Natural killer cell treated with Interleukin-12 subunit alpha and Interleukin-12 subunit beta and Interleukin-15 and Interleukin-18, amount 100 ng/mL, for 72 hours (primary cell): ENCODE measurements around the gene TCEAL8. TPM values are rescaled to one million over a fixed set of nuclear protein-coding genes. Genes with fewer than 3 reads are reported as not detected.

ENCODE experiments used
- ATAC-seq, 2 donors: fragments of 150-1000 bp; cut with Tn5 transposase in 1 of 2; sonication (Bioruptor Pico), chemical (Tn5 transposase) in 1 of 2; 2 replicates each; pipeline ENCODE4 v1.10.0; 2021
- DNase-seq: peaks from one replicate; pipeline ENCODE4 v3.0.0; 2022; ENCODE audit warnings: low spot score
- H3K27ac Mint-ChIP-seq, 2 donors: 1 replicate in 1 of 2; 2 replicates in 1 of 2; pipeline ENCODE4 v1.8.0; 2022; ENCODE audit warnings: mixed read lengths in 2 of 2, mild to moderate bottlenecking in 1 of 2, moderate library complexity in 1 of 2
- H3K27me3 Mint-ChIP-seq, 2 donors: 1 replicate in 1 of 2; 2 replicates in 1 of 2; pipeline ENCODE4 v1.8.0; 2022; ENCODE audit warnings: mixed read lengths in 2 of 2
- H3K36me3 Mint-ChIP-seq: one replicate; pipeline ENCODE4 v1.8.0; 2022; ENCODE audit warnings: mixed read lengths
- H3K4me1 Mint-ChIP-seq, 2 donors: 1 replicate in 1 of 2; 2 replicates in 1 of 2; pipeline ENCODE4 v1.8.0; 2022; ENCODE audit warnings: low read depth in 2 of 2, mixed read lengths in 2 of 2, mild to moderate bottlenecking in 1 of 2
- H3K4me3 Mint-ChIP-seq: one replicate; pipeline ENCODE4 v1.8.0; 2022; ENCODE audit warnings: mixed read lengths
- H3K9me3 Mint-ChIP-seq: 2 replicates; pipeline ENCODE4 v1.8.0; 2022; ENCODE audit warnings: mixed read lengths
- total RNA-seq, 2 donors: library from RNA; stranded (reverse); gene quantifications; one replicate each; pipeline ENCODE4 v1.2.3, GENCODE V29; 2022

The TCEAL8 gene
- total RNA-seq, result 10 to 100 TPM; 14.4 to 24.7 TPM

DNA sequence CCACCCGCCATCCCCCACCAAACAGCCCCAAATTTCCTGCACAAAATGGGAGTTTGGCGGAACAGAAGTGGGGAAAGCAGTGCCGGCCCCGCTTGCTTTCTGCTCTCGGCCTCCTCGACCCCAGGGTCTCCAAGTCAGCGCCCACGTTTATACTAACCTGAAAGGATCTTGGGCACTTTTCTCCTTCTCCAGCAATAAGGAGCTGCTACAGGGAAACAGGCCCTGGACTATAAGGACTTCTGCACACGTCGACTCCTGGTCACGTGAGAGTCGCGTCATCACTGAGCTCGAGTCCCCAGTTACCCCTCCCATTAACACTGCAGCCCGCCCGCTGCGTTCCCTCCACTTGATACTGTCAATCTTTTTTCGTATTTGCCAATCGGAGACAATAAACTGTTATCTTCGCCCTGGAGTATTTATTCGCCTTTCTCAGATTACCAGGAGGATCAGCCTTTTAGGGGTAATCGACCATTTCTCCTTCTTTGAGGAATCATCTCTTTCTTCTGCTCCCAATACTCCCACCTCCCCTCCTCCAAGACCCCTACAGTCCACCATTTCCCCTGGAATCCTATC is at the start of gene TCEAL8:
Gene TCEAL8 (minus strand): TSS at position 235 of the 573 bp plus-strand sequence. CDS start 1,176 bp downstream, outside the sequence.
- Mint-ChIP-seq H3K4me1 (peaks cover 16 to 18% of the 10 kb centered on the region in 2 donors), H3K27me3 (peaks cover 0 to 9% of the 10 kb centered on the region in 2 donors), H3K9me3 (no peaks in the 10 kb centered on the region), H3K4me3 (peak within 1 kb of the TSS; percentile 98), H3K27ac (peak within 1 kb of the TSS; percentile 94 to 95), H3K36me3 (no peaks in the 10 kb centered on the region)
- ATAC-seq (peak; percentile 86 to 89), DNase-seq (no peak)

DNA sequence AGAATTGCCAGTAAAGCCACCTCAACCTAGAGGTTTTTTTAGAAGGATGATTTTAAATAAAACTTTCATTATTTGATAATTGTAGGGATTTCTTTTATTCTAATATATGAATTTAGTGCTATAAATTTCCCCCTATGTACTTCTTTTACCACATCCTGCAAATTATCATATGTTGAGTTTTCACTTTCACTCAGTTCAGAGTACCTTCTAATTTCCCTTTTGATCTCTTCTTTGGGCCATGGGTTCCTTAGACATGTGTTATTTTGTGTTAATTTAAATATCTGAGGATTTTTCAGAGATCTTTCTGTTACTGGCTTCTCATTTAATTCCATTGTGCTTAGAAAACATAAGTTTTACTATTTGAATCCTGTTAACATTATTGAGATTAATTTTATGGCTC is 49.8 kb upstream of the TCEAL8 start:
- Mint-ChIP-seq H3K4me3 (no peak overlapping the region), H3K9me3 (no peaks in the 10 kb centered on the region), H3K4me1 (no peaks in the 10 kb centered on the region), H3K27ac (no peak overlapping the region), H3K27me3 (peaks cover 0 to 17% of the 10 kb centered on the region in 2 donors), H3K36me3 (no peaks in the 10 kb centered on the region)
- ATAC-seq (no peak), DNase-seq (no peak)

GRCh38 chrX:103293118-103293517 is 38.2 kb upstream of the TCEAL8 start:
- ATAC-seq (peak in 1 of 2 donors; percentile 15), DNase-seq (no peak)
- Mint-ChIP-seq H3K4me1 (no peaks in the 10 kb centered on the region), H3K4me3 (no peak overlapping the region), H3K27ac (no peak overlapping the region), H3K9me3 (no peaks in the 10 kb centered on the region), H3K27me3 (peaks cover 21 to 23% of the 10 kb centered on the region in 2 donors), H3K36me3 (no peaks in the 10 kb centered on the region)

GRCh38 chrX:103279624-103280023 is 24.7 kb upstream of the TCEAL8 start:
- Mint-ChIP-seq H3K27ac (no peak overlapping the region), H3K9me3 (no peaks in the 10 kb centered on the region), H3K36me3 (no peaks in the 10 kb centered on the region), H3K4me1 (peaks cover 0 to 5% of the 10 kb centered on the region in 2 donors), H3K27me3 (peaks cover 38 to 40% of the 10 kb centered on the region in 2 donors), H3K4me3 (no peak overlapping the region)
- ATAC-seq (no peak), DNase-seq (no peak)

DNA sequence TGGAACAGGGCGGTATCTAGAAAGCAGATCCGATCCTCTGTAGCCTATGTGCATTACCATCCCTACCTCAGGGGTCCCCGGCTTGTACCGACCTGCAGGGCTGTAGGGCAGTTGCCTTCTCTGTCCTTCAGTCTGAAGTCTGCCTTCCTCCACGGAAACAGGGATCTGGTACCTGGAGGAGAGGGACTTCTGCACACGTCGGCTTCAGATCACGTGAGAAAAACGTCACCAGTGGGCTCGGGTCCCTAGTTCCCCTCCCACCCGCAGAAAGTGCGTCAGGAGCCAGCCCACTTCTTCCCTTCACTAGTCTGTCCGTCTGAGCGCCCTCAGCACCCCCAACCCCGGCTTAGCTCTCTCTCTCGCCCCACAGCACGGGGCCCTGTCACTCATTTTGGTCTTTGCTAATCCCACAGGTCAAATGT is 21.6 kb upstream of the TCEAL8 start, which contains the start of gene TCEAL5:
Gene TCEAL5 (minus strand): TSS at position 170 of the 422 bp plus-strand sequence. CDS start 2,187 bp downstream, outside the sequence.
- no peak within 1 kb of the TSS for H3K27ac Mint-ChIP-seq
- ATAC-seq (no peak), DNase-seq (no peak)
- H3K4me3 Mint-ChIP-seq, result no peak within 1 kb of the TSS
- no peaks in the 10 kb centered on the region for H3K36me3 Mint-ChIP-seq
- peaks cover 48 to 57% of the 10 kb centered on the region in 2 donors for H3K27me3 Mint-ChIP-seq
- H3K9me3 Mint-ChIP-seq, result no peaks in the 10 kb centered on the region
- peaks cover 0 to 5% of the 10 kb centered on the region in 2 donors for H3K4me1 Mint-ChIP-seq

DNA sequence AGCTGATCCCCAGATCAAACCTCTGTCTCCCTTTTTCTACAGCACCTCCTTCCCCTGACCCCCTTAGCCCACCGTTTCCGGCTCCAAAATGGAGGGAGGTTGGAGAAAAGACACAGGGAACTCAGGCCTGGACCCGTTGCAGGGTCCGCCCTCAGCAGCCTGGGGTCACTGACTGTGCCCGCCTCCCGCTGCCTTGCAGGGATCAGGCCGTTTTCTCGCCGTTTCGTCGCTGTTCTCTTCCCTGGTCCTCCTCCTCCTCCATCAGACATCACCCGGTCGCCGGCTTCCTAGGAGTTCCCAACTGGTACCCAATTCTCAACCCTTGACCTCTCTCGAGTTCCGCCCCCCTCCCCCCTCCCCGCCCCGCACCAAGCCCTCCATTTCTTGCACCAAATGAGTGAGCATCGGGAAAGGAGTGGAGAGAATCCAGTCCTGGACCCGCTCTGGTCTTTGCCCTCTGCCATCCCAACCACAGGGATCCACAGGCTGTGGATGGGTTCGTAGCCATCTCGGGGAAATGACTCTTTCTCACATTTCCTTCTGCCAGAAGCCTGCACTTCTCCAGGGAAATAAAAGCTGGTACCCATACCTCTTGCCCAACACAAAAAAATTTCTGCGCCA is 21.1 kb upstream of the TCEAL8 start:
- no peaks in the 10 kb centered on the region for H3K36me3 Mint-ChIP-seq
- ATAC-seq (no peak), DNase-seq (no peak)
- H3K4me1 Mint-ChIP-seq, result peaks cover 0 to 5% of the 10 kb centered on the region in 2 donors
- H3K27me3 Mint-ChIP-seq, result peaks cover 53 to 58% of the 10 kb centered on the region in 2 donors
- H3K27ac Mint-ChIP-seq, result no peak overlapping the region
- H3K4me3 Mint-ChIP-seq, result no peak overlapping the region
- no peaks in the 10 kb centered on the region for H3K9me3 Mint-ChIP-seq

DNA sequence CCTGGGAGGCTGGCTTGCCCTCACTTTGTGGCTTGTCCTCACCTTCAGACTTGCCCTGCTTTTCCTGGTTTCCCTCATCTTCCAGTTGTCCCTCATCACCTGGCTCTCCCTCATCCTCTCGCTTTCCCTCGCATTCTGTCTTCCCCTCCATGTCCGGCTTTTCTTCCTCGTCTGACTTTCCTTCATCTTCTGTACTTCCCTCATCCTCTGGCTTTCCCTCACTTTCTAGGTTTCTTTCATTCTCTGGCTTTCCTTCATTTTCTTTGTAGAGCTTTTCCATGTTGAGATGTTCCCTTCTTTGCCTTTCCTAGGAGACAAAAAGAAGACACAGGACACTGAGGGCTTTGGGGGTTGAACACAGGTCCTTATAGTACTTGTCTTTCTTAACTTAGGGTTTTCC is 19.3 kb upstream of the TCEAL8 start:
- H3K36me3 Mint-ChIP-seq, result no peaks in the 10 kb centered on the region
- H3K27ac Mint-ChIP-seq, result no peak overlapping the region
- H3K27me3 Mint-ChIP-seq, result peaks cover 45 to 51% of the 10 kb centered on the region in 2 donors
- H3K4me1 Mint-ChIP-seq, result peaks cover 0 to 5% of the 10 kb centered on the region in 2 donors
- ATAC-seq, result no peak
- no peak overlapping the region for H3K4me3 Mint-ChIP-seq
- no peaks in the 10 kb centered on the region for H3K9me3 Mint-ChIP-seq
- DNase-seq, result no peak

- H3K4me1 Mint-ChIP-seq, result peaks cover 16 to 18% of the 10 kb centered on the region in 2 donors
- H3K36me3 Mint-ChIP-seq, result peaks cover 4% of the 10 kb centered on the region
- H3K27ac Mint-ChIP-seq, result no peak overlapping the region
- DNase-seq (no peak), ATAC-seq (no peak)
- H3K27me3 Mint-ChIP-seq, result peaks cover 16 to 22% of the 10 kb centered on the region in 2 donors
- H3K4me3 Mint-ChIP-seq, result no peak overlapping the region
- H3K9me3 Mint-ChIP-seq, result no peaks in the 10 kb centered on the region
Measured at GRCh38 chrX:103258275-103258674, 3.3 kb upstream of the TCEAL8 start.

GRCh38 chrX:103256651-103257050 is 1.7 kb upstream of the TCEAL8 start:
- H3K27me3 Mint-ChIP-seq, result peaks cover 10 to 13% of the 10 kb centered on the region in 2 donors
- H3K27ac Mint-ChIP-seq, result no peak overlapping the region
- H3K9me3 Mint-ChIP-seq, result no peaks in the 10 kb centered on the region
- no peak for DNase-seq
- no peak overlapping the region for H3K4me3 Mint-ChIP-seq
- no peaks in the 10 kb centered on the region for H3K36me3 Mint-ChIP-seq
- peaks cover 16 to 18% of the 10 kb centered on the region in 2 donors for H3K4me1 Mint-ChIP-seq
- ATAC-seq, result no peak

DNA sequence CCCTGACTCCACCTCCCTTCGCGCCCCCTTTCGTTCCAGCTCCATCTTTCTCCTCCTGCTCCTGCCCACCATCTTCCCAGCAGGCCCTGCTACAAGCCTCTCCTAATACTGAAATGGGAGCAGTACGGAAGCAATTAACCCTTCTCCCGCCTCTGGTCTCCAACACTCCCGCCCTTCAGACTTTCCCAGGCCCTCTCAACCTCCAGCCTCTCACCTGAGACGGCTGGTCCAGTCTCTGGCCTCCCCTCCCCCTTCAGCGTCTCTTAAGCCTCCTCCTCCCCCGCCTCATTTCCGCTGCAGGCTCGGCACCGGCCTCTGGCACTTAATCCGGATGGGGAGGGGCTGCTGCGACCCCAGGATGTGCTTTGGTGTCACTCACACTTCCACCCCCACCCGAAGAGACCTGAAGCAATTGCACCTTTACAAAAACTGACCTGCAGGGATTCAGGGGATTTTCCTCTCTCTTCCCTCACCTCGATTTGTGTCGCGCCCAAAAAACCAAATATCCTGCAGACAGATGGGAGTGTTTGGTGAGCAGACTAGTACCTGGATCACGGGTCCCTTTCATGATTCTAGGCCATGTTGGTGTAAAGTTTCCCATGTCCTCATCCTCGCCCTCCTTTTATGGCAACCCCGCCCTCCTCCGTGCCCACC is 657 bp downstream of the TCEAL8 start:
- H3K4me1 Mint-ChIP-seq, result peaks cover 16 to 18% of the 10 kb centered on the region in 2 donors
- peak overlapping the region; percentile 94 to 95 for H3K27ac Mint-ChIP-seq
- DNase-seq (no peak), ATAC-seq (peak; percentile 72 to 73)
- peaks cover 0 to 9% of the 10 kb centered on the region in 2 donors for H3K27me3 Mint-ChIP-seq
- H3K9me3 Mint-ChIP-seq, result no peaks in the 10 kb centered on the region
- H3K4me3 Mint-ChIP-seq, result peak overlapping the region; percentile 98
- H3K36me3 Mint-ChIP-seq, result no peaks in the 10 kb centered on the region

DNA sequence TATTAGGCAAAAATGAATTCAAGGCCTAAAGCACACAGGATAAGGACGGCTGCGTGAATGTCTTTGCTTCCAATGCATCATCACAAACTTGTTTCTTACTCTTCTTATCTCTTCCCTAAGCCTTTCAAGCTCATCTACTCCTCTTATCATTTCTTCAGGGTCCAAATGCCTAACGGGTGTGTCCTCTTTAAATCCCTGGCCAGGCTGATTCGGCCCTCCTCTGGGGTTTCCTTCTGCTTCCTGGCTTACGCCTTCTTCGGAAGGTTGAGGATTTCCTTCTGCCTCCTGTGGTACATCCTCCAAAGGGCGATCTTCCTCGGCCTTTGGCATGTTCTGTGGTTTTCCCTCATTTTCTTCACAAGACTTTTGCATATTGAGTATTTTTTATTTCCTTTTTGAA is 1.3 kb downstream of the TCEAL8 start:
- Mint-ChIP-seq H3K27me3 (peaks cover 0 to 4% of the 10 kb centered on the region in 2 donors), H3K9me3 (no peaks in the 10 kb centered on the region), H3K4me3 (peak overlapping the region; percentile 98), H3K36me3 (no peaks in the 10 kb centered on the region), H3K4me1 (peaks cover 16 to 18% of the 10 kb centered on the region in 2 donors), H3K27ac (peak overlapping the region; percentile 94 to 95)
- DNase-seq (no peak), ATAC-seq (no peak)

GRCh38 chrX:103250977-103251376 is 4.0 kb downstream of the TCEAL8 start:
- no peak for DNase-seq
- peaks cover under 1 to 2% of the 10 kb centered on the region in 2 donors for H3K27me3 Mint-ChIP-seq
- no peaks in the 10 kb centered on the region for H3K9me3 Mint-ChIP-seq
- no peak overlapping the region for H3K4me3 Mint-ChIP-seq
- no peak for ATAC-seq
- H3K27ac Mint-ChIP-seq, result no peak overlapping the region
- no peaks in the 10 kb centered on the region for H3K36me3 Mint-ChIP-seq
- peaks cover 16 to 18% of the 10 kb centered on the region in 2 donors for H3K4me1 Mint-ChIP-seq

DNA sequence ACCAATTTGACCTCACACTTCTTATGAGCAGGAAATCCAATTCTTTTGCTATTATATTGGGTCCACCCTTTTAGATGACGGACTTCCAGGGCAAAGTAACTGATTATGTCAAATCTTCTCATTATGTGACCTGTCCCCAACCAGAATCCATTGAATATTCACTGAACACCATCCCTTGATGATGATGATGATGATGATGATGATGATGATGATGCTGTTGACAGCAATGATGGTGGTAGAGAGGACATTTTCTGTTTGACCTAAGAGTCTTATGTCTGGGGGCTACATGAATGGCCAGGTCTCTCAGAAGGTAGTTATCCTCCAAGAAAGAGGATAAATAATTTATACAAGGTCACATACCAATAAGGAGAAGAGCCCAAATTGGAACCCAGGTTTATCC is 5.2 kb downstream of the TCEAL8 start:
- H3K27me3 Mint-ChIP-seq, result peaks cover 6 to 9% of the 10 kb centered on the region in 2 donors
- no peaks in the 10 kb centered on the region for H3K9me3 Mint-ChIP-seq
- H3K4me1 Mint-ChIP-seq, result peaks cover 10 to 11% of the 10 kb centered on the region in 2 donors
- H3K36me3 Mint-ChIP-seq, result no peaks in the 10 kb centered on the region
- no peak overlapping the region for H3K4me3 Mint-ChIP-seq
- DNase-seq, result no peak
- no peak for ATAC-seq
- H3K27ac Mint-ChIP-seq, result no peak overlapping the region

GRCh38 chrX:103248553-103248952 is 6.4 kb downstream of the TCEAL8 start:
- DNase-seq (no peak), ATAC-seq (no peak)
- H3K36me3 Mint-ChIP-seq, result no peaks in the 10 kb centered on the region
- no peaks in the 10 kb centered on the region for H3K9me3 Mint-ChIP-seq
- H3K27me3 Mint-ChIP-seq, result peaks cover 6 to 9% of the 10 kb centered on the region in 2 donors
- no peak overlapping the region for H3K27ac Mint-ChIP-seq
- no peak overlapping the region for H3K4me3 Mint-ChIP-seq
- H3K4me1 Mint-ChIP-seq, result peaks cover under 1% of the 10 kb centered on the region in 2 donors
